HG02884 (cell line): ENCODE results near the gene KLRG1.

Experiments used
- ATAC-seq: cut with Tn5 transposase; IDR thresholded peaks from one replicate; pipeline ENCODE4 v1.9.1; 2021; ENCODE audit warnings: mild to moderate bottlenecking, moderate library complexity; ENCODE audit not compliant: unreplicated experiment

KLRG1 gene

DNA sequence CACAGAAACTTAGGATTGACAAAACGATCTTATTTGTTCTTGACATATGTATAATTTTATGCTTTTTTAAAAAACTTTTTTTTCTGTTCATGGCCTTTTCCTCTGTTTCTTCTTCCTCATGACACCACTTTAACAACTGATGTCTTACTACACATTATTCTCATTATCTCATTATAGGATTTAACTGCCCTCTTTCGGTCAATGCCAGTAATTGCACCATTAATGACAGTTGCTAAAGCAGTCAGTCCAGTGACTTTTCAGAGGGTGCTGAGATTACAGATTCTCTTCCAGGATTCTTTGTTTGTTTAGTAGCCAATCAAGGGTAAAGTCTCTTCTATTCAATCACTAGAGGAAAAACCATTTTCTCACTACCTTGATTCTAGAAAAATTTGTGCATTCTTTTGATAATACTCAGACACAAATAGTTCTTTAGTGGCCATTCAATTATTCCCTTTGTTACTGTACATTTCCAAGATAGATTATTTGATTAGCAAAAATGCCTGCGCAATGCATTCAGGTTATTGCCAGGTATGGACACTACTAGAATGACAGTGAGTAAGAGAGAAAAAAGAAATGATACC is 50.1 kb downstream of the KLRG1 start:
- ATAC-seq = no peak

GRCh38 chr12:9040484-9041186 is 51.3 kb downstream of the KLRG1 start:
- no peak for ATAC-seq

- no peak for ATAC-seq
Measured at GRCh38 chr12:9041321-9041720, 52.0 kb downstream of the KLRG1 start.

DNA sequence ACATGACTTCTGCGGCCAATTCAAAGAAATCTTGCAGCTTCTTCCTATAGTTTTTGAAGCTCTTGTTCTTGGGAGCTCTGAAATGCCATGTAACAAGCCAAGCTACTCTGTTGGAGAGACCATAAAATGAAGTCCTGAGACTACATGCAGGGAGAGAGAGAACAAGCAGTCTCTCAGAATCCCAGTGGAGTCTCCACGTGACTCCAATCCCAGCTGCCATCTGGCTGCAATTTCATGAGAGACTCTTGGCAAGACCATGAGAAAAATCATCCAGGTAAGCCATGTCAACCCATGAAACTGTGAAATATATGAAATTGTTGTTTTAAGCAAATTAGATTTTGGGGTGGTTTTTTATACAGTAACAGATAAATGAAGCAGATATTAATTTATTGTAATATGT is 54.4 kb downstream of the KLRG1 start:
- no peak for ATAC-seq

GRCh38 chr12:9047105-9047504 is 57.8 kb downstream of the KLRG1 start:
- no peak for ATAC-seq

GRCh38 chr12:9048930-9049329 is 59.6 kb downstream of the KLRG1 start:
- no peak for ATAC-seq

- ATAC-seq = no peak
Measured at GRCh38 chr12:9049520-9050133, 60.3 kb downstream of the KLRG1 start.

DNA sequence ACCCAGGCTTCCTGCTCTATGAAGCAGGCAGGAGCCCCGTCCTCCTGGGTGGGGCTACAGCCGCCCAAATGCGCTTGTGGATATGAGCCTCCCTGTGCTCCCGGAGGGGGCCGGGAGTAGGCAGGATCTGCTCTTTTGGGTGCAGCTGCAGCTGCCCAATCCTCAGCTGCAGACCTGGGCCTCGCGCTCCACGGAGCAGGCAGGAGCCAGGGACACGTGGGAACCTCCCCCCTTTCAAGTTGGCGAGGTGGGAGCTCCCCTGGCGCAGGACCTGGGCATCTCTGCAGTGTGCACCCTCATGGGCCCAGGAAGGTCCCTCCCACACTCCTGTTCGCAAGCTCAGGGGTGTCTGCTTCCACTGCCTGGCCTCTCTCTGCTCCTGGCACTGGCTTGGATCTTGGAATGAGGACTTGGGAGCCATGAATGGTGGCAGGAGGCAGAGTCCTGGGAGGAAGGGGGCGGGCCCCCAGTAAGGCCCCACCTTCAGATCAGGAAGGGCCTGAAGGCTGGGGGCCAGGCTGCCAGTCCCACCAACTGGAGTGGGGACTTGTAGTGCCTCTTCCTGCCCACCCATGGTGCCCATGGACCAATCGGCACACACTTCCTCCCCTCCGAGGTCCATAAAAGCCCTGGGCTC is 61.3 kb downstream of the KLRG1 start:
- ATAC-seq = no peak

GRCh38 chr12:9051158-9051550 is 61.8 kb downstream of the KLRG1 start:
- ATAC-seq = no peak

GRCh38 chr12:9052610-9053009 is 63.3 kb downstream of the KLRG1 start:
- ATAC-seq = no peak
